Immature natural killer cell (primary cell): Measurements from ENCODE around the gene ARFGAP1. TPM values are rescaled to one million over a fixed set of nuclear protein-coding genes. Genes with fewer than 3 reads are reported as not detected.
A peak's percentile ranks its signal among the peaks of the same experiment; 100 is the strongest.

Source experiments
- DNase-seq, 3 donors: peaks; one replicate each; pipeline ENCODE4 v3.0.0; 2022; ENCODE audit warnings: mixed read lengths in 1 of 3
- H3K27ac Mint-ChIP-seq, 6 donors: one replicate each; pipeline ENCODE4 v1.8.0; 2020; ENCODE audit warnings: mixed read lengths in 6 of 6, mild to moderate bottlenecking in 5 of 6, inconsistent platforms in 4 of 6, moderate library complexity in 3 of 6
- H3K27me3 Mint-ChIP-seq, 3 donors: one replicate each; pipeline ENCODE4 v1.8.0; 2020 to 2021; ENCODE audit warnings: low read depth in 3 of 3, mild to moderate bottlenecking in 3 of 3, mixed read lengths in 3 of 3, moderate library complexity in 3 of 3, inconsistent platforms in 1 of 3
- H3K36me3 Mint-ChIP-seq, 3 donors: one replicate each; pipeline ENCODE4 v1.8.0; 2020; ENCODE audit warnings: mixed read lengths in 3 of 3, inconsistent platforms in 2 of 3, mild to moderate bottlenecking in 2 of 3
- H3K4me1 Mint-ChIP-seq, 2 donors: one replicate each; pipeline ENCODE4 v1.8.0; 2020; ENCODE audit warnings: inconsistent platforms in 2 of 2, mild to moderate bottlenecking in 2 of 2, mixed read lengths in 2 of 2, moderate library complexity in 1 of 2
- H3K4me3 Mint-ChIP-seq, 5 donors: one replicate each; pipeline ENCODE4 v1.8.0; 2020; ENCODE audit warnings: mild to moderate bottlenecking in 5 of 5, mixed read lengths in 5 of 5, inconsistent platforms in 3 of 5, moderate library complexity in 3 of 5
- H3K9me3 Mint-ChIP-seq, 6 donors: one replicate each; pipeline ENCODE4 v1.8.0; 2020; ENCODE audit warnings: mild to moderate bottlenecking in 6 of 6, mixed read lengths in 6 of 6, inconsistent platforms in 4 of 6, moderate library complexity in 3 of 6
- polyA plus RNA-seq, 3 donors: library from polyadenylated mRNA; unstranded; fragments of 300-500 nt; fragmentation: Illumina TruSeq; gene quantifications; one replicate each; pipeline ENCODE4 v1.2.3, GENCODE V29; 2021

The ARFGAP1 gene
- polyA plus RNA-seq, 3 donors from 2014 or later, result 8.8 to 20.9 (median 16.5) TPM

DNA sequence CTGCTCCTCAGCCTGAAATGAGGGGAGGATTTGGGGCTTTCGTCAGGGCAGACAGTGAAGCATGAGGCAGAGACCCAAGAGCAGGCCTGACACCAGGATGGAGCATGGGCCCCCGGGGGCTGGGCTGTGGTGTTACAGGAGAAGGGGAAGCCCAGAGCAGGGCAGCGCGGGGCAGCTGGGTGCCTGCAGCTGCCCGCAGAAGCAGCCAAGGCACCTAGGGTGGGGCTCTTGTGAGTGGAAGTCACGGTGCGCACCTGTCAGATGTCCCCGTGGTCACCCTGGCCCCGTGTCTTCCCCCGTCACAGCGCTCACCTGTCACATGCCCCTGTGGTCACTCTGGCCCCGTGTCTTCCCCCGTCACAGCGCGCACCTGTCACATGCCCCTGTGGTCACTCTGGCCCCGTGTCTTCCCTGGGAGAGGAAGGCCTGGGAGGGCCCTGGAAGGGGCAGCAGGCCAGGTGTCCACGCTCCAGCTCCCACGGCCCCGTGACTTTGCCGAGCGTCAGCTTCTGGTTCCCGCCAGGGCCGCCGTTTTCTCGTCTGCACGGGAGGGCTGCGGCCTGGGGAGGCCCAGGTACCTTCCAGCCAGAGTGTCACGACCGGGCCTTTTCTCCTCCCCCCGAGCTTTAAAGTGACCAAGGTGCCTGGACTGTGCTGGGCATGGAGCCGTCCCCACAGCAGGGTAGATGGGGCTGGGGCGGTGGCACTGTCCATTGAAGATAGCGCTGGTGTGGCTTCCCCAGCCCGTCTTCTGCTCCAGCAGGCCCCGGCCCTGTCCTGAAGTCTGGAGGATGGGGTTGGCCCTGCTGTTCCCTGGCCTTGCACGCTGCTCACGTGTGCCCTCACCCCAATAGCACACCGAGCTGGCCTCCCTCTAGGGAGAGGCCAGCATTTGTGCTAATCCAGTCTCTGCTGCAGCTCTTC lies 9.4 kb downstream of the ARFGAP1 start:
- Mint-ChIP-seq H3K9me3 (no peaks in the 10 kb centered on the region), H3K4me3 (no peak overlapping the region), H3K36me3 (peaks cover 0 to 6% (median 4%) of the 10 kb centered on the region in 3 donors), H3K27me3 (peaks cover 0 to 3% (median 0%) of the 10 kb centered on the region in 3 donors), H3K4me1 (peaks cover 0 to 5% of the 10 kb centered on the region in 2 donors), H3K27ac (no peak overlapping the region)
- DNase-seq, result no peak

DNA sequence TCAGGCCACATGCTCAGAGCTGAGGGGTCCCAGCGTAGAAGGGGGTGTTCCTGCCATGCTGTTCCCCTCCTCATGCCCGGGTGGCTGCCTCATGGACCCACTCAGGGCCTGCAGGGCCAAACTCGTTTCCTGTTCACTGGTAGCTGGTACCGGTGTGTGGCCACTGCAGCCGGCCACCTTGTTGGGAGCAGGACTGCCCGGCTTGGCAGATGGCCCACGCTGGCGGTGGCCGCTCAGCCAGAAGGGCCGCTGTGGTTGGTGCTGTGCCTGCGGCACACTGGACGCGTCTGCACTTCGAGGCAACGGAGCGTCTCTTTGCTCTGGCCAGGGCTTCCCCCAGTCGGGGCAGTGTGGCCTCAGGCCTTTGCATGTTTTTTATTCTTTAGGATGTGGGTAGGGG lies 10.3 kb downstream of the ARFGAP1 start:
- Mint-ChIP-seq H3K27ac (no peak overlapping the region), H3K36me3 (peaks cover 0 to 4% (median 3%) of the 10 kb centered on the region in 3 donors), H3K4me3 (no peak overlapping the region), H3K4me1 (peaks cover 0 to 5% of the 10 kb centered on the region in 2 donors), H3K9me3 (no peaks in the 10 kb centered on the region), H3K27me3 (peaks cover 0 to 2% (median 0%) of the 10 kb centered on the region in 3 donors)
- DNase-seq, result no peak

GRCh38 chr20:63283397-63284082 lies 10.9 kb downstream of the ARFGAP1 start:
- Mint-ChIP-seq H3K4me1 (peaks cover 0 to 5% of the 10 kb centered on the region in 2 donors), H3K27me3 (peaks cover 0 to 2% (median 0%) of the 10 kb centered on the region in 3 donors), H3K27ac (no peak overlapping the region), H3K4me3 (peak overlapping the region in 1 of 5 donors; percentile 31), H3K9me3 (no peaks in the 10 kb centered on the region), H3K36me3 (peaks cover 0 to 7% (median 3%) of the 10 kb centered on the region in 3 donors)
- DNase-seq, result no peak

GRCh38 chr20:63284083-63284440 lies 11.4 kb downstream of the ARFGAP1 start:
- H3K27ac Mint-ChIP-seq, result no peak overlapping the region
- peaks cover 0 to 5% of the 10 kb centered on the region in 2 donors for H3K4me1 Mint-ChIP-seq
- peaks cover 0 to 2% (median 0%) of the 10 kb centered on the region in 3 donors for H3K27me3 Mint-ChIP-seq
- no peaks in the 10 kb centered on the region for H3K9me3 Mint-ChIP-seq
- no peak for DNase-seq
- peak overlapping the region in 1 of 5 donors; percentile 40 for H3K4me3 Mint-ChIP-seq
- peaks cover 0 to 4% (median 3%) of the 10 kb centered on the region in 3 donors for H3K36me3 Mint-ChIP-seq

GRCh38 chr20:63284544-63284949 lies 11.9 kb downstream of the ARFGAP1 start:
- Mint-ChIP-seq H3K9me3 (no peaks in the 10 kb centered on the region), H3K27ac (peak overlapping the region in 1 of 6 donors; percentile 45), H3K4me1 (peaks cover 0 to 5% of the 10 kb centered on the region in 2 donors), H3K27me3 (peaks cover 0 to 2% (median 0%) of the 10 kb centered on the region in 3 donors), H3K4me3 (peak overlapping the region in 3 of 5 donors; percentile 13 to 57 (median 38)), H3K36me3 (peaks cover 0 to 4% (median 3%) of the 10 kb centered on the region in 3 donors)
- DNase-seq, result no peak

DNA sequence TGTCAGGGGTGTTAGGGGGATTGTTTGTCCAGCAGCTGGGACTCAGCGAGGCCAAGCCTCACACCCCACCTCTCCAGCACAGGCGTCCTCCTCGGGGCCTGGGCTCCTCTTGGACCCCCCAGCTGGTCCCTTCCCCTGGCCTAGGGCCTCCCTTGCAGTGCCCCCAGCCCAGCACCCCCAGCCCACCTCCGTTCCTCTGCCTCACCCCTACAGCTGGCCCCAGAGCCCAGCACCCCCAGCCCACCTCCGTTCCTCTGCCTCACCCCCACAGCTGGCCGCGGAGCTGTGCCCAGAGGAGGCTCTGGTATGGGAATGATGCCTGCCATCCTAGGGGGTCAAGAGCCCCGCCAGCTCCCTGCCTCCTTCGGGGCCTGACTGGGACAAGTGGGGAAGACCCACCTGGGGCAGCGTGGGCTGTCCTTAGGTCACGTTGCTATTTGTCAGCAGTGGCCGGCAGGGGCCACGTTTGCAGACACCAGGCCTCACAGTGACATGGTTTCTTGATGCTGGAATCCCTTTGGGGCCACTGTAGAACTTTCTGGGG lies 12.4 kb downstream of the ARFGAP1 start:
- peaks cover 0 to 5% of the 10 kb centered on the region in 2 donors for H3K4me1 Mint-ChIP-seq
- no peaks in the 10 kb centered on the region for H3K9me3 Mint-ChIP-seq
- no peak overlapping the region for H3K4me3 Mint-ChIP-seq
- H3K27ac Mint-ChIP-seq, result peak overlapping the region in 1 of 6 donors; percentile 22
- DNase-seq, result no peak
- peaks cover 0 to 4% (median 3%) of the 10 kb centered on the region in 3 donors for H3K36me3 Mint-ChIP-seq
- H3K27me3 Mint-ChIP-seq, result peaks cover 0 to 2% (median 0%) of the 10 kb centered on the region in 3 donors

- DNase-seq, result no peak
- no peaks in the 10 kb centered on the region for H3K9me3 Mint-ChIP-seq
- H3K36me3 Mint-ChIP-seq, result peaks cover 0 to 4% (median 3%) of the 10 kb centered on the region in 3 donors
- peaks cover 0 to 2% (median 0%) of the 10 kb centered on the region in 3 donors for H3K27me3 Mint-ChIP-seq
- H3K4me3 Mint-ChIP-seq, result no peak overlapping the region
- peak overlapping the region in 1 of 6 donors; percentile 21 for H3K27ac Mint-ChIP-seq
- H3K4me1 Mint-ChIP-seq, result peaks cover 0 to 5% of the 10 kb centered on the region in 2 donors
These were observed 13.3 kb downstream of the ARFGAP1 start for GRCh38 chr20:63285636-63286615.

DNA sequence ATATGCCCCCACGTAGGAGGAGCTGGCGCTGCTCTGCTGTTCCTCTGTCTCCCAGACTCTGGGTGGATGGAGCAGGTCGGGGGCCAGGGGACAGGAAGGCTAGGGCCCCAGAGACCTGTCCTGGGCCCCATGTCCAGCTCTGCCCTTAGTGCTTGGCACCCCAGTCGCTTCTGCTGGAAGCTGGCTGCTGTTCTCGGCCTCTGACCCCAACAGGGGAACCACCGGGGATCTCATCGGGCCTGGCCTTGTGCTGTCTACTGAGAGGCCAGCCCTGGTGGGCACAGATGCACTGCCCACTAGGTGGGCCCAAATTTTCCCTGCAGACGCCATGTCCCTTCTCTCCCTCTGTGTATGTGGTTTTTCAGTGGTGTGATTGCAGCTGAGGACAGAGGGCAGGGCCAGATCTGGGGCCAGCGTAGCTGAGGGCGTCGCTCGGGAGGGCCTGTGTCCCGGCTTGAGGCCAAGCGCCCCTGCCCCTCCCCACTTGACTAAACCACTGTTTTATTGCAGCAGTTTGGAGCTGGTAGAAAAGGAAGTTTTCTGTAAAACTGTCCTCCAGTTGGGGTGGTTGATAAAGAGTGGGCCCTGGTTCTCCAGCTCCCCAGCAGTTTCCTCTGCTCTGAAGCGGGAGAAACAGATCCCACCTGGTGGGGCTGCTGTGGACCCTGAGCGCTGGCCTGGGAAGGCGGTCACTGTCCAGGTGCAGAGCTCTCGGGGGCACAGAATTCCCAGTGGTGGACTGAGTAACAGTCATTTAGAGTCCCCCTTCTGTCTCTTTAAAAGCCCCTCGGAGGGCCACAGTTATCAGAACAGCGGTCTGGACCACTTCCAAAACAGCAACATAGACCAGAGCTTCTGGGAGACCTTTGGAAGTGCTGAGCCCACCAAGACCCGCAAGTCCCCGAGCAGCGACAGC lies 14.4 kb downstream of the ARFGAP1 start:
- DNase-seq, result no peak
- Mint-ChIP-seq H3K4me3 (no peak overlapping the region), H3K27me3 (peaks cover 0 to 2% (median 0%) of the 10 kb centered on the region in 3 donors), H3K9me3 (no peaks in the 10 kb centered on the region), H3K36me3 (peaks cover 0 to 4% (median 3%) of the 10 kb centered on the region in 3 donors), H3K4me1 (peaks cover 0 to 5% of the 10 kb centered on the region in 2 donors), H3K27ac (no peak overlapping the region)

GRCh38 chr20:63287697-63288580 lies 15.3 kb downstream of the ARFGAP1 start:
- Mint-ChIP-seq H3K4me1 (peaks cover 0 to 5% of the 10 kb centered on the region in 2 donors), H3K4me3 (no peak overlapping the region), H3K36me3 (peaks cover 0 to 4% (median 3%) of the 10 kb centered on the region in 3 donors), H3K27me3 (peaks cover 0 to 2% (median 0%) of the 10 kb centered on the region in 3 donors), H3K9me3 (no peaks in the 10 kb centered on the region), H3K27ac (no peak overlapping the region)
- no peak for DNase-seq

DNA sequence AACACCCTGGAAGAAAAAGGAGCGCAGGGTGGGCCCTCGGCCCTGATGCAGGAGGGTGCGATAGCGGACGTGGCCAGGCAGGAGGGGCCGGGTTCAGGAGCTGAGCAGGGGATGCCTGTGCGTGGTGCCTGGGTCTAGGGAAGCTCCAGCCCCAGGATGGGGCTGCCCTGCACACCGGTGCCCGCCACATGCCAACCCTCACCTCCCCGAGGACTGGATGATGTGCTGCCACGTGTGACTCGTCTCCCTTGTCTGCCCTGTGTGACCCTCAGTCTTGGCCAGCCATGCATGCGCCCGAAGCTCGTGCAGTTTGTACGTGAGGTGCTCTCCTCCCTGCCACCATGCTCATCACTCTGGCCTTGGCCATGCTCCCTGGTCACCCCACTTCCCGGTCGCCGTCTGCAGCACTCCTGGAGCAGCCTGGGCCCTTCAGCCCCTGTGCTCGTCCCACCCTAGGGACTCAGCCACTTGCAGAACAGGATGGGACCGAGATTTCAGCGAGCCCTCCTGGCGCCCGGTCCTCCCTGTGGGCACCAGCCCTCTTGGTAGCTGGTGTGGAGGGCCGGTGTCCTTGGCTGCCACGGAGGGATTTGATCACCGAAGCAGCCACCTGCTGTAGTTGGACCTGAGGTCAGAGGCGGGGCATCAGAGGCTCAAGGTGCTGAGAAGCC lies 16.1 kb downstream of the ARFGAP1 start:
- Mint-ChIP-seq H3K36me3 (peaks cover 0 to 4% (median 2%) of the 10 kb centered on the region in 3 donors), H3K27me3 (peaks cover 0 to 2% (median 0%) of the 10 kb centered on the region in 3 donors), H3K9me3 (no peaks in the 10 kb centered on the region), H3K4me1 (peaks cover 0 to 5% of the 10 kb centered on the region in 2 donors), H3K4me3 (no peak overlapping the region), H3K27ac (peak overlapping the region in 1 of 6 donors; percentile 55)
- DNase-seq, result no peak
